K562 (cell line): ENCODE results near the gene DUSP19.

Source experiments
- POLR2AphosphoS5 ChIP-seq: IDR thresholded peaks from 2 replicates; pipeline ENCODE4 v1.6.1; 2011; ENCODE audit warnings: mild to moderate bottlenecking, low read depth, low read length, moderate library complexity; ENCODE audit not compliant: control insufficient read depth, insufficient read depth
- ZNF274 ChIP-seq: IDR thresholded peaks from 2 replicates; pipeline ENCODE4 v1.6.1; 2011; ENCODE audit warnings: low read depth, mild to moderate bottlenecking, low read length, moderate library complexity, borderline replicate concordance

- TF ChIP-seq ZNF274 (no peak), POLR2AphosphoS5 (no peak)
These were observed 10.8 kb downstream of the DUSP19 start for GRCh38 chr2:183089192-183089851.
